ENCODE data around the gene TNS1.

Gene TNS1

GRCh38 chr2:217892560-217892959 lies 110.2 kb downstream of the TNS1 start:
- no peak for DNase-seq

GRCh38 chr2:217890445-217890844 lies 112.3 kb downstream of the TNS1 start:
- DNase-seq, result no peak

GRCh38 chr2:217889656-217890055 lies 113.1 kb downstream of the TNS1 start:
- DNase-seq, result no peak

- DNase-seq, result no peak
These were observed 114.7 kb downstream of the TNS1 start for GRCh38 chr2:217887841-217888701.

GRCh38 chr2:217886720-217887309 lies 116.0 kb downstream of the TNS1 start:
- DNase-seq, result peak; percentile 45

GRCh38 chr2:217886091-217886490 lies 116.7 kb downstream of the TNS1 start:
- DNase-seq, result no peak

GRCh38 chr2:217884985-217885384 lies 117.8 kb downstream of the TNS1 start:
- DNase-seq, result no peak

- DNase-seq, result no peak
These were observed 121.9 kb downstream of the TNS1 start for GRCh38 chr2:217880891-217881290.

- no peak for DNase-seq
These were observed 122.4 kb downstream of the TNS1 start for GRCh38 chr2:217880287-217880889.

- DNase-seq, result no peak
These were observed 123.7 kb downstream of the TNS1 start for GRCh38 chr2:217878915-217879590.

GRCh38 chr2:217877866-217878265 lies 124.9 kb downstream of the TNS1 start:
- no peak for DNase-seq

- DNase-seq, result no peak
These were observed 126.6 kb downstream of the TNS1 start for GRCh38 chr2:217876253-217876570.

GRCh38 chr2:217875556-217876252 lies 127.1 kb downstream of the TNS1 start:
- no peak for DNase-seq

- no peak for DNase-seq
These were observed 127.7 kb downstream of the TNS1 start for GRCh38 chr2:217875138-217875537.

- DNase-seq, result no peak
These were observed 129.4 kb downstream of the TNS1 start for GRCh38 chr2:217873371-217873770.

GRCh38 chr2:217872319-217872718 lies 130.5 kb downstream of the TNS1 start:
- DNase-seq, result no peak

GRCh38 chr2:217870528-217871011 lies 132.2 kb downstream of the TNS1 start:
- no peak for DNase-seq

GRCh38 chr2:217868911-217869334 lies 133.9 kb downstream of the TNS1 start:
- no peak for DNase-seq

- no peak for DNase-seq
These were observed 134.4 kb downstream of the TNS1 start for GRCh38 chr2:217868265-217868892.

- no peak for DNase-seq
These were observed 136.3 kb downstream of the TNS1 start for GRCh38 chr2:217866457-217866856.

GRCh38 chr2:217864963-217865772 lies 137.6 kb downstream of the TNS1 start:
- DNase-seq, result no peak
